H1 (cell line): ENCODE results near the gene ONECUT3. TPM values are rescaled to one million over a fixed set of nuclear protein-coding genes. Genes with fewer than 3 reads are reported as not detected.

Experiments used
- CTCF ChIA-PET: fragments of 300-600 bp; sonication (Branson Sonifier 250); formaldehyde crosslinking; loops from one replicate; lab custom pipeline; 2021; ENCODE audit not compliant: partially characterized antibody; lab: Charles Lee
- POLR2A ChIA-PET: fragments of 300-600 bp; sonication (Branson Sonifier 250); formaldehyde crosslinking; loops from one replicate; lab custom pipeline; 2021; ENCODE audit warnings: inconsistent platforms; ENCODE audit not compliant: partially characterized antibody; lab: Charles Lee
- DNase-seq, 2 experiments: peaks; one replicate each; pipeline versions ENCODE4 v3.0.0 to v3.0.0-alpha.2; 2010 to 2022; ENCODE audit warnings: low spot score in 2 of 2, low read depth in 1 of 2, mixed read lengths in 1 of 2
- FAIRE-seq: peaks from 2 replicates; lab custom pipeline; 2011; peaks lifted over from hg19 to GRCh38; lab: Jason Lieb, UNC
- H2AFZ ChIP-seq: 2 replicates; pipeline ENCODE4 v1.8.1; 2012; ENCODE audit warnings: low read length, inconsistent platforms
- H2AK5ac ChIP-seq: 2 replicates; pipeline ENCODE4 v1.6.1; 2013; ENCODE audit warnings: low read depth, low read length
- H2BK120ac ChIP-seq: replicated peaks from 2 replicates; pipeline ENCODE3; 2013; ENCODE audit warnings: low read depth, low read length, inconsistent platforms
- H2BK12ac ChIP-seq: 2 replicates; pipeline ENCODE4 v1.6.1; 2013; ENCODE audit warnings: low read depth, low read length
- H2BK15ac ChIP-seq: 2 replicates; pipeline ENCODE4 v1.6.1; 2013; ENCODE audit warnings: low read length
- H2BK20ac ChIP-seq: 2 replicates; pipeline ENCODE4 v1.6.1; 2013; ENCODE audit warnings: low read length
- H2BK5ac ChIP-seq: 2 replicates; pipeline ENCODE4 v1.6.1; 2013; ENCODE audit warnings: low read depth, low read length
- H3K14ac ChIP-seq: 2 replicates; pipeline ENCODE4 v1.6.1; 2013; ENCODE audit warnings: inconsistent platforms; ENCODE audit not compliant: insufficient read length
- H3K18ac ChIP-seq: 2 replicates; pipeline ENCODE4 v1.6.1; 2013; ENCODE audit warnings: low read length; ENCODE audit errors: extremely low read depth
- H3K23ac ChIP-seq: 2 replicates; pipeline ENCODE4 v1.6.1; 2013; ENCODE audit warnings: inconsistent platforms; ENCODE audit not compliant: insufficient read length
- H3K23me2 ChIP-seq: 2 replicates; pipeline ENCODE4 v1.6.1; 2013; ENCODE audit warnings: low read depth, low read length
- H3K27ac ChIP-seq: 2 replicates; pipeline ENCODE4 v1.6.1; 2011; ENCODE audit warnings: low read depth, low read length, inconsistent platforms
- H3K27me3 ChIP-seq, 4 experiments: replicated peaks in 1 of 4; 1 replicate in 1 of 4; 2 replicates in 3 of 4; pipeline versions ENCODE4 v1.6.1 to v1.8.1; 2011 to 2013; ENCODE audit warnings: low read length in 3 of 4, mild to moderate bottlenecking in 3 of 4, inconsistent platforms in 2 of 4, mixed read lengths in 2 of 4, moderate library complexity in 1 of 4; ENCODE audit not compliant: control insufficient read depth in 3 of 4, insufficient read depth in 3 of 4; ENCODE audit errors: extremely low read depth in 1 of 4
- H3K36me3 ChIP-seq, 4 experiments: 2 replicates each; pipeline versions ENCODE4 v1.6.1 to v1.8.1; 2011 to 2013; ENCODE audit warnings: mild to moderate bottlenecking in 4 of 4, low read length in 3 of 4, moderate library complexity in 2 of 4, control low read depth in 1 of 4, inconsistent platforms in 1 of 4; ENCODE audit not compliant: insufficient read depth in 4 of 4, control insufficient read depth in 2 of 4
- H3K4ac ChIP-seq: replicated peaks from 2 replicates; pipeline ENCODE3; 2013; ENCODE audit warnings: low read length, low read depth, mixed read lengths, inconsistent platforms; ENCODE audit not compliant: insufficient read length
- H3K4me1 ChIP-seq, 4 experiments: replicated peaks in 1 of 4; 1 replicate in 1 of 4; 2 replicates in 3 of 4; pipeline versions ENCODE4 v1.6.1 to v1.8.1; 2011 to 2013; ENCODE audit warnings: low read length in 3 of 4, inconsistent platforms in 2 of 4, mixed read lengths in 1 of 4; ENCODE audit not compliant: insufficient read depth in 4 of 4, control insufficient read depth in 3 of 4
- H3K4me2 ChIP-seq, 2 experiments: 2 replicates each; pipeline versions ENCODE4 v1.6.1 to v1.8.1; 2011 to 2013; ENCODE audit warnings: low read depth in 2 of 2, low read length in 2 of 2, control low read depth in 1 of 2, inconsistent platforms in 1 of 2, mild to moderate bottlenecking in 1 of 2; ENCODE audit not compliant: insufficient read depth in 1 of 2
- H3K4me3 ChIP-seq, 4 experiments: fragments of 200-600, 300-600 bp in 1 of 4; sonication (generic), shearing (Covaris generic), sonication (Bioruptor Twin) in 1 of 4; 2 replicates each; pipeline versions ENCODE4 v1.5.1 to v1.8.1; 2011 to 2016; ENCODE audit warnings: low read length in 4 of 4, low read depth in 3 of 4, control low read depth in 2 of 4, inconsistent platforms in 2 of 4, mild to moderate bottlenecking in 2 of 4, mixed read lengths in 1 of 4, moderate library complexity in 1 of 4; ENCODE audit not compliant: insufficient read depth in 2 of 4; ENCODE audit errors: extremely low read depth in 1 of 4
- H3K56ac ChIP-seq: replicated peaks from 2 replicates; pipeline ENCODE3; 2013; ENCODE audit warnings: low read depth, mild to moderate bottlenecking, mixed read lengths, low read length, inconsistent platforms; ENCODE audit not compliant: insufficient read length
- H3K79me1 ChIP-seq: 2 replicates; pipeline ENCODE4 v1.6.1; 2013; ENCODE audit warnings: low read depth, low read length, control low read depth
- H3K79me2 ChIP-seq, 2 experiments: 2 replicates each; pipeline versions ENCODE4 v1.6.1 to v1.8.1; 2012 to 2013; ENCODE audit warnings: low read length in 2 of 2, mild to moderate bottlenecking in 2 of 2, inconsistent platforms in 1 of 2; ENCODE audit not compliant: insufficient read depth in 2 of 2, control insufficient read depth in 1 of 2
- H3K9ac ChIP-seq, 4 experiments: replicated peaks in 1 of 4; 1 replicate in 1 of 4; 2 replicates in 3 of 4; pipeline versions ENCODE4 v1.6.1 to v1.8.1; 2011 to 2013; ENCODE audit warnings: low read depth in 3 of 4, low read length in 3 of 4, control low read depth in 2 of 4, mild to moderate bottlenecking in 2 of 4, moderate library complexity in 2 of 4, inconsistent platforms in 1 of 4; ENCODE audit errors: extremely low read depth in 1 of 4
- H3K9me3 ChIP-seq, 2 experiments: 2 replicates each; pipeline versions ENCODE4 v1.6.1 to v1.8.1; 2012 to 2013; ENCODE audit warnings: mild to moderate bottlenecking in 2 of 2, moderate library complexity in 2 of 2, control low read depth in 1 of 2, inconsistent platforms in 1 of 2, low read depth in 1 of 2, low read length in 1 of 2, mixed read lengths in 1 of 2; ENCODE audit not compliant: insufficient read depth in 2 of 2
- H4K20me1 ChIP-seq, 2 experiments: replicated peaks in 1 of 2; 2 replicates each; pipeline versions ENCODE3 to v1.8.1; 2011 to 2013; ENCODE audit warnings: inconsistent platforms in 2 of 2, low read length in 2 of 2, mild to moderate bottlenecking in 1 of 2; ENCODE audit not compliant: insufficient read depth in 2 of 2, control insufficient read depth in 1 of 2
- H4K5ac ChIP-seq: 2 replicates; pipeline ENCODE4 v1.6.1; 2013; ENCODE audit warnings: low read length, low read depth, mixed read lengths, inconsistent platforms; ENCODE audit not compliant: insufficient read length
- H4K8ac ChIP-seq: 2 replicates; pipeline ENCODE4 v1.8.0; 2013; ENCODE audit warnings: mild to moderate bottlenecking, moderate library complexity, low read length, inconsistent platforms; ENCODE audit not compliant: insufficient read depth; ENCODE audit errors: extremely low read depth
- H4K91ac ChIP-seq: replicated peaks from 2 replicates; pipeline ENCODE3; 2013; ENCODE audit warnings: low read length, mixed read lengths, inconsistent platforms; ENCODE audit not compliant: insufficient read length
- CBX5 ChIP-seq: fragments of 300-800, 300-1000 bp; sonication (generic); IDR thresholded peaks from 2 replicates; pipeline ENCODE4 v1.7.1; 2016; ENCODE audit warnings: antibody characterized with exemption, low read length, low read depth
- CEBPB ChIP-seq: IDR thresholded peaks from 2 replicates; pipeline ENCODE4 v1.6.1; 2012; ENCODE audit warnings: low read depth, low read length
- CTBP2 ChIP-seq: IDR thresholded peaks from 2 replicates; pipeline ENCODE4 v1.7.0; 2011; ENCODE audit warnings: borderline replicate concordance, mild to moderate bottlenecking, moderate library complexity, mixed read lengths, low read length; ENCODE audit not compliant: insufficient read depth, insufficient read length
- EZH2 ChIP-seq: fragments of 200-600 bp; sonication (generic); IDR thresholded peaks from 2 replicates; pipeline ENCODE4 v1.7.1; 2012; ENCODE audit warnings: low read depth, mild to moderate bottlenecking, moderate library complexity, low read length, inconsistent platforms; ENCODE audit not compliant: severe bottlenecking
- NANOG ChIP-seq: IDR thresholded peaks from 2 replicates; pipeline ENCODE4 v1.6.1; 2011; ENCODE audit warnings: low read length, low read depth, mild to moderate bottlenecking, inconsistent platforms; ENCODE audit not compliant: insufficient read depth, poor library complexity, severe bottlenecking
- POU5F1 ChIP-seq: IDR thresholded peaks from 2 replicates; pipeline ENCODE4 v1.6.1; 2011; ENCODE audit warnings: low read depth, mild to moderate bottlenecking, low read length, moderate library complexity
- RFX5 ChIP-seq: IDR thresholded peaks from 2 replicates; pipeline ENCODE4 v1.6.1; 2011; ENCODE audit warnings: low read depth, low read length, improper control_type of control experiment, borderline replicate concordance
- SIN3A ChIP-seq, 2 experiments: IDR thresholded peaks in 1 of 2; conservative IDR thresholded peaks in 1 of 2; 2 replicates each; pipeline ENCODE4 v1.6.1; 2011 to 2012; ENCODE audit warnings: low read length in 2 of 2, improper control_type of control experiment in 1 of 2, low read depth in 1 of 2, mild to moderate bottlenecking in 1 of 2
- SIRT6 ChIP-seq: IDR thresholded peaks from one replicate; pipeline ENCODE4 v1.7.1; 2012; ENCODE audit warnings: low read length, inconsistent platforms
- TAF7 ChIP-seq: optimal IDR thresholded peaks from 2 replicates; pipeline ENCODE3; 2011; ENCODE audit warnings: low read depth, mild to moderate bottlenecking, inconsistent platforms, low read length, moderate library complexity, borderline replicate concordance
- TBP ChIP-seq: IDR thresholded peaks from 2 replicates; pipeline ENCODE4 v1.6.1; 2011; ENCODE audit warnings: low read depth, low read length, improper control_type of control experiment
- WGBS, 2 experiments: shearing (Covaris generic) in 1 of 2; methylation state at CpG; one replicate each; pipeline versions ENCODE4 v1.1.6 to v1.1.7; 2013 to 2015; ENCODE audit warnings: low lambda C conversion rate in 2 of 2, mixed read lengths in 2 of 2, inconsistent platforms in 1 of 2, low coverage in 1 of 2, missing lambda C conversion rate in 1 of 2; ENCODE audit not compliant: insufficient replicate concordance in 2 of 2, insufficient coverage in 1 of 2, insufficient read length in 1 of 2; ENCODE audit errors: extremely low coverage in 1 of 2, missing lambda C conversion rate in 1 of 2; 5-methylcytosine and 5-hydroxymethylcytosine counted together
- polyA plus RNA-seq, 7 experiments: library from polyadenylated mRNA; depleted of rRNA in 3 of 7; stranded (reverse) in 5 of 7; unstranded in 2 of 7; fragments of >200 nt in 5 of 7; fragments of 200-250 nt in 2 of 7; gene quantifications; 1 replicate in 5 of 7; 2 replicates in 1 of 7; 4 replicates in 1 of 7; pipeline versions ENCODE4 v1.2.1 to v1.2.3, GENCODE V29; 2011 to 2013; ENCODE audit warnings: missing spikeins in 2 of 7, mixed read lengths in 2 of 7
- total RNA-seq: library from RNA; stranded (reverse); fragmentation: NEBNext Ultra II Directional; extraction: Animal tissue kit (Norgen Biotek cat#: 25700); gene quantifications from 2 replicates; pipeline ENCODE4 v1.2.1, GENCODE V29; 2021

The ONECUT3 gene
- total and polyA plus RNA-seq, 2 of the 8 experiments (the other 6 are each of a cell fraction or from before 2014, with no cell fraction given): not detected

DNA sequence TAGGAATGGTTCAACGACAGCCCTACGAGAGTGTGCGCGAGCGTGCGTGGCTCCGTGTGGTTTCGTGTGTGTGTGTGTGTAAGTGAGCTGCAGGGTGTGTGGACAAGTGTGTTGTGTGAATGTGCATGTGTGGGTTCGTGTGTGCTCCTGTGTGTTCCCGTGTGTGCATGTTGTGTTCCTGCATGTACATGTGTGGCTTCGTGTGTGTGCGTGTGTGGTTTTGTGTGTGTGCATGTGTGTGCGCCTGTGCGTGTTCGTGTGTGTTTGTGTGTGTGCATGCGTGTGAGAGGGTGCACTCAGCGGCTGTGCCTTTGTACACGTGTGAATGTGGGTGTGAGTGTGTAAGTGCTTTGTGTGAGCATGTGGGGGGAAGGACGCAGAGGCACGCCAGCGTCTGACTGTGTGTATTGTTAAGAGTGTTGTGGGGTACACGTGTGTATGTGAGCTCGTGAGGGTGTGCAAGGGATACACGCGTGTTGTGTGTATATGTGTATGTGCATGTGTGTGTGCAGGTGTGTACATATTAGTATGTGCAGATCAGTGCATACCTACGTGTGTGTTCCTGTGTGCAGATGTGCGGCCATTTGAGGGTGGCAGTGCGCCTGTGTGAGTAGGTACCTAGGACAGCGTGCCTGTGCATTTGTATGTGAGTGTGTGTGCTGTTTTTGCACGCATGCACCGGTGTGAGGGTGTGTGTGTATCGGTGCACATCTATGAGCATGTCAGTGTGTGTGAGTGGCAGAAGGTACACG lies 24.3 kb upstream of the ONECUT3 start:
- Histone ChIP-seq H3K23me2 (peaks cover 8% of the 10 kb centered on the region; the same call in 1 of the 2 replicates), H3K27ac (no peak overlapping the region), H3K4me1 (peaks cover 2 to 5% (median 3%) of the 10 kb centered on the region in 4 experiments; a peak in 6 of 7 replicates), H3K4ac (peak overlapping the region; percentile 69), H3K4me2 (no peak overlapping the region; a peak in 1 of 4 replicates), H4K91ac (peak overlapping the region; percentile 96), H2BK5ac (no peak overlapping the region; the same call in 1 of the 2 replicates), H3K79me2 (no peaks in the 10 kb centered on the region), H3K14ac (no peak overlapping the region), H3K9me3 (no peaks in the 10 kb centered on the region), H3K9ac (no peak overlapping the region), H2BK120ac (no peak overlapping the region), H2BK15ac (peak overlapping the region; percentile 99), H3K79me1 (no peaks in the 10 kb centered on the region), H4K20me1 (peaks cover 0 to 7% of the 10 kb centered on the region in 2 experiments), H3K23ac (no peak overlapping the region), H2BK12ac (peak overlapping the region; percentile 90; the same call in 1 of the 2 replicates), H3K36me3 (no peaks in the 10 kb centered on the region), H3K18ac (no peak overlapping the region), H4K5ac (no peak overlapping the region), H2AFZ (no peak overlapping the region), H3K4me3 (no peak overlapping the region), H3K56ac (no peak overlapping the region), H2AK5ac (peak overlapping the region; percentile 100), H3K27me3 (peaks cover 1 to 20% (median 16%) of the 10 kb centered on the region in 4 experiments; a peak in 5 of 7 replicates), H4K8ac (peak overlapping the region; percentile 57; the same call in 1 of the 2 replicates), H2BK20ac (0 out of 2 replicates have a peak overlapping the region, but pooled peaks have one; percentile 53)
- POLR2A ChIA-PET: interaction anchor here (0.6 to 1.3 kb wide), 2 partner anchors 37 to 136 kb away, joined by 3 read pairs; partner anchors contain the start of gene MBD3
- DNase-seq (no peak), FAIRE-seq (no peak)
- CTCF ChIA-PET: interaction anchor here (0.6 to 4.1 kb wide), 4 partner anchors 38 to 62 kb away, joined by 3 to 18 read pairs (median 5); no protein-coding TSS in a partner anchor
- WGBS, 2 experiments: 85% methylated on average over 33 of the region's 33 CpGs; no CpG with 5 or more reads in 1 of the 2 experiments
- TF ChIP-seq TAF7: no peak
- no peak for TF ChIP-seq RFX5
- no peak for TF ChIP-seq NANOG
- TF ChIP-seq SIN3A (conservative IDR thresholded peaks at IDR 0.05 in 1 of 2, IDR thresholded peaks at IDR 0.05 in 1 of 2; ENCODE audit: low read depth in 1 of 2, low read length in 2 of 2): no peak
- no peak for TF ChIP-seq TBP
- no peak for TF ChIP-seq CTBP2
- no peak for TF ChIP-seq SIRT6
- no peak for TF ChIP-seq EZH2
- no peak for TF ChIP-seq CBX5
- TF ChIP-seq CEBPB: no peak
- no peak for TF ChIP-seq POU5F1
